HUES48 (cell line): ENCODE measurements around the gene CACNA1H.

ENCODE experiments used
- H3K27ac ChIP-seq: one replicate; pipeline ENCODE4 v1.7.0; 2013; ENCODE audit warnings: low read depth, low read length, inconsistent platforms
- H3K27me3 ChIP-seq: 2 replicates; pipeline ENCODE4 v1.6.1; 2013; ENCODE audit warnings: mild to moderate bottlenecking, low read length; ENCODE audit not compliant: control insufficient read depth, insufficient read depth
- H3K36me3 ChIP-seq: 2 replicates; pipeline ENCODE4 v1.6.1; 2013; ENCODE audit warnings: low read length; ENCODE audit not compliant: control insufficient read depth, insufficient read depth
- H3K4me1 ChIP-seq: 2 replicates; pipeline ENCODE4 v1.6.1; 2013; ENCODE audit warnings: mild to moderate bottlenecking, low read length; ENCODE audit not compliant: control insufficient read depth, insufficient read depth
- H3K4me3 ChIP-seq: 2 replicates; pipeline ENCODE4 v1.5.1; 2013; ENCODE audit warnings: mild to moderate bottlenecking, low read depth, low read length
- H3K9ac ChIP-seq: 2 replicates; pipeline ENCODE4 v1.6.1; 2013; ENCODE audit warnings: mild to moderate bottlenecking, low read depth, low read length, moderate library complexity
- H3K9me3 ChIP-seq: 2 replicates; pipeline ENCODE4 v1.6.1; 2013; ENCODE audit warnings: low read length; ENCODE audit not compliant: control insufficient read depth, insufficient read depth

Gene CACNA1H

GRCh38 chr16:1123525-1124230 lies 29.2 kb upstream of the CACNA1H start:
- H3K9ac ChIP-seq: no peak overlapping the region
- no peaks in the 10 kb centered on the region for H3K27me3 ChIP-seq
- H3K27ac ChIP-seq: no peak overlapping the region
- H3K4me3 ChIP-seq: no peak overlapping the region
- no peaks in the 10 kb centered on the region for H3K4me1 ChIP-seq
- no peaks in the 10 kb centered on the region for H3K36me3 ChIP-seq
- no peaks in the 10 kb centered on the region for H3K9me3 ChIP-seq

- no peak overlapping the region for H3K9ac ChIP-seq
- H3K36me3 ChIP-seq: no peaks in the 10 kb centered on the region
- no peaks in the 10 kb centered on the region for H3K9me3 ChIP-seq
- no peak overlapping the region for H3K4me3 ChIP-seq
- no peak overlapping the region for H3K27ac ChIP-seq
- no peaks in the 10 kb centered on the region for H3K4me1 ChIP-seq
- no peaks in the 10 kb centered on the region for H3K27me3 ChIP-seq
These were observed 28.6 kb upstream of the CACNA1H start for GRCh38 chr16:1124291-1124690.

- H3K36me3 ChIP-seq: no peaks in the 10 kb centered on the region
- H3K4me1 ChIP-seq: no peaks in the 10 kb centered on the region
- H3K4me3 ChIP-seq: no peak overlapping the region
- no peaks in the 10 kb centered on the region for H3K9me3 ChIP-seq
- no peak overlapping the region for H3K9ac ChIP-seq
- H3K27me3 ChIP-seq: no peaks in the 10 kb centered on the region
- no peak overlapping the region for H3K27ac ChIP-seq
These were observed 28.1 kb upstream of the CACNA1H start for GRCh38 chr16:1124795-1125194.

- Histone ChIP-seq H3K9me3 (no peaks in the 10 kb centered on the region), H3K27ac (no peak overlapping the region), H3K4me1 (no peaks in the 10 kb centered on the region), H3K9ac (no peak overlapping the region), H3K36me3 (no peaks in the 10 kb centered on the region), H3K4me3 (no peak overlapping the region), H3K27me3 (no peaks in the 10 kb centered on the region)
These were observed 27.4 kb upstream of the CACNA1H start for GRCh38 chr16:1125471-1125870.

GRCh38 chr16:1126044-1126443 lies 26.9 kb upstream of the CACNA1H start:
- H3K27me3 ChIP-seq: no peaks in the 10 kb centered on the region
- no peaks in the 10 kb centered on the region for H3K4me1 ChIP-seq

GRCh38 chr16:1126586-1126985 lies 26.3 kb upstream of the CACNA1H start:
- Histone ChIP-seq H3K27ac (no peak overlapping the region), H3K4me3 (no peak overlapping the region), H3K9me3 (no peaks in the 10 kb centered on the region), H3K9ac (no peak overlapping the region), H3K36me3 (no peaks in the 10 kb centered on the region), H3K27me3 (no peaks in the 10 kb centered on the region), H3K4me1 (no peaks in the 10 kb centered on the region)

More at GRCh38 chr16:1126044-1126443, 26.9 kb upstream of the CACNA1H start:
- no peak overlapping the region for H3K4me3 ChIP-seq
- no peaks in the 10 kb centered on the region for H3K36me3 ChIP-seq
- no peaks in the 10 kb centered on the region for H3K9me3 ChIP-seq
- no peak overlapping the region for H3K27ac ChIP-seq
- H3K9ac ChIP-seq: no peak overlapping the region

GRCh38 chr16:1127101-1127500 lies 25.8 kb upstream of the CACNA1H start:
- Histone ChIP-seq H3K36me3 (no peaks in the 10 kb centered on the region), H3K9ac (no peak overlapping the region), H3K4me1 (no peaks in the 10 kb centered on the region), H3K27ac (no peak overlapping the region), H3K27me3 (no peaks in the 10 kb centered on the region), H3K9me3 (no peaks in the 10 kb centered on the region), H3K4me3 (no peak overlapping the region)

- no peak overlapping the region for H3K27ac ChIP-seq
- no peaks in the 10 kb centered on the region for H3K36me3 ChIP-seq
- H3K27me3 ChIP-seq: no peaks in the 10 kb centered on the region
- H3K4me3 ChIP-seq: no peak overlapping the region
- no peak overlapping the region for H3K9ac ChIP-seq
- H3K4me1 ChIP-seq: no peaks in the 10 kb centered on the region
- H3K9me3 ChIP-seq: no peaks in the 10 kb centered on the region
These were observed 24.8 kb upstream of the CACNA1H start for GRCh38 chr16:1127971-1128715.

GRCh38 chr16:1129106-1129960 lies 23.6 kb upstream of the CACNA1H start:
- Histone ChIP-seq H3K27ac (no peak overlapping the region), H3K4me3 (no peak overlapping the region), H3K4me1 (no peaks in the 10 kb centered on the region), H3K27me3 (no peaks in the 10 kb centered on the region), H3K9ac (no peak overlapping the region), H3K9me3 (no peaks in the 10 kb centered on the region), H3K36me3 (no peaks in the 10 kb centered on the region)

GRCh38 chr16:1130382-1130781 lies 22.5 kb upstream of the CACNA1H start:
- H3K4me3 ChIP-seq: no peak overlapping the region
- no peak overlapping the region for H3K27ac ChIP-seq
- no peak overlapping the region for H3K9ac ChIP-seq
- H3K27me3 ChIP-seq: no peaks in the 10 kb centered on the region
- no peaks in the 10 kb centered on the region for H3K36me3 ChIP-seq
- no peaks in the 10 kb centered on the region for H3K4me1 ChIP-seq
- H3K9me3 ChIP-seq: no peaks in the 10 kb centered on the region
